Caco-2 (cell line): Measurements from ENCODE around the gene FILIP1. TPM values are rescaled to one million over a fixed set of nuclear protein-coding genes. Genes with fewer than 3 reads are reported as not detected.

Experiments
- BruUV-seq: library from RNA; stranded (reverse); fragments of 400-500 nt; replicated peaks from 2 replicates; lab custom pipeline; 2021; lab: Mats Ljungman, UMichigan
- CTCF ChIA-PET: fragments of 300-600 bp; sonication (Branson Sonifier 250); formaldehyde crosslinking; loops from one replicate; lab custom pipeline; 2022; ENCODE audit warnings: antibody characterized with exemption; lab: Charles Lee
- POLR2A ChIA-PET: fragments of 300-600 bp; sonication (Branson Sonifier 250); formaldehyde crosslinking; loops from one replicate; lab custom pipeline; 2022; ENCODE audit warnings: antibody characterized with exemption; lab: Charles Lee
- DNase-seq, 2 experiments: peaks; one replicate each; pipeline versions ENCODE4 v3.0.0 to v3.0.0-alpha.2; 2020 to 2022
- H3K27me3 ChIP-seq: replicated peaks from 2 replicates; pipeline ENCODE4 v1.6.0; 2011; ENCODE audit warnings: low read length; ENCODE audit not compliant: control insufficient read depth, insufficient read depth
- H3K36me3 ChIP-seq: 2 replicates; pipeline ENCODE4 v1.5.1; 2011; ENCODE audit warnings: low read length; ENCODE audit not compliant: control insufficient read depth, insufficient read depth
- H3K4me1 ChIP-seq: fragments of 250-450 bp; sonication (Bioruptor Pico); 2 replicates; pipeline ENCODE4 v1.5.1; 2020; ENCODE audit warnings: mild to moderate bottlenecking
- H3K4me3 ChIP-seq: 2 replicates; pipeline ENCODE4 v1.5.1; 2011; ENCODE audit warnings: low read depth, mild to moderate bottlenecking, control low read depth, low read length
- H3K9me3 ChIP-seq: fragments of 250-450 bp; sonication (Bioruptor Pico); 2 replicates; pipeline ENCODE4 v1.5.1; 2020; ENCODE audit warnings: mild to moderate bottlenecking, moderate library complexity
- H3K27ac Mint-ChIP-seq: one replicate; pipeline ENCODE4 v1.8.0; 2022; ENCODE audit warnings: mixed read lengths; ENCODE audit not compliant: unreplicated experiment
- H3K27me3 Mint-ChIP-seq: one replicate; pipeline ENCODE4 v1.8.0; 2022; ENCODE audit warnings: mixed read lengths; ENCODE audit not compliant: insufficient read depth, unreplicated experiment
- H3K36me3 Mint-ChIP-seq: one replicate; pipeline ENCODE4 v1.8.0; 2022; ENCODE audit warnings: mild to moderate bottlenecking, mixed read lengths; ENCODE audit not compliant: insufficient read depth, unreplicated experiment
- H3K4me1 Mint-ChIP-seq: one replicate; pipeline ENCODE4 v1.8.0; 2022; ENCODE audit warnings: low read depth, mixed read lengths; ENCODE audit not compliant: unreplicated experiment
- H3K4me3 Mint-ChIP-seq: one replicate; pipeline ENCODE4 v1.8.0; 2022; ENCODE audit warnings: mild to moderate bottlenecking, moderate library complexity, mixed read lengths; ENCODE audit not compliant: unreplicated experiment
- H3K9me3 Mint-ChIP-seq: one replicate; pipeline ENCODE4 v1.8.0; 2022; ENCODE audit warnings: mixed read lengths; ENCODE audit not compliant: unreplicated experiment
- intact Hi-C: fragments of 100-400 bp; cut with micrococcal nuclease; formaldehyde crosslinking; loops from one replicate; pipeline ENCODE4 v1.10.0; 2022; ENCODE audit not compliant: unreplicated experiment
- total RNA-seq: library from RNA; stranded (reverse); gene quantifications from 2 replicates; pipeline ENCODE4 v1.2.3, GENCODE V29; 2022
- TF ChIP-seq, protein P1 (sequence below), 2 experiments: fragments of 200-600 bp in 1 of 2; IDR thresholded peaks; 1 replicate in 1 of 2; 2 replicates in 1 of 2; pipeline versions ENCODE4 v1.5.1 to v1.8.0; 2011 to 2022; ENCODE audit warnings: antibody characterized with exemption in 1 of 2, control low read depth in 1 of 2, inconsistent platforms in 1 of 2, low read depth in 1 of 2, low read length in 1 of 2, mild to moderate bottlenecking in 1 of 2, moderate library complexity in 1 of 2; ENCODE audit not compliant: insufficient read depth in 1 of 2, severe bottlenecking in 1 of 2, unreplicated experiment in 1 of 2

FILIP1 gene
- total RNA-seq, 1 experiment from 2014 or later = 0.07 TPM

DNA sequence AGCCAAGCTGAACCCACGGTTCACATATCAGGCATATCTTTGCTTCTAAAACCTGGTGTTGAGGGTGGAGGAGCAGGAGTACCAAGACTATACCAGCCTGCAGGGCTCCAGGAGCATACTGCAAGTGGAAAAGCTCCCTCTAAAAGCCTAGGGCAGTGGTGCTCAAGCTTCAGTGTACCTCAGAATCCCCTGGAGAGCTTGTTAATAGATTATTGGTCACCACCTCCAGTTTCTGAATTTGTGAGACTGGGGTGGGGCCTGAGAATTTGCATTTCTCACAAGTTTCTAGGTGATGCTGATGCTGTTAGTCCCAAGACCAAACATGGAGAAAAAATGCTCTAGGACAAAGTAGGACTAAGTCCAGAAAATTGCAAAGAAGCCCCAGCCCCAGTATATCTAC is 65.4 kb downstream of the FILIP1 start:
- BruUV-seq = no TSS peak
- POLR2A ChIA-PET = no interaction called here
- Histone ChIP-seq H3K36me3 (no peaks in the 10 kb centered on the region), H3K27me3 (no peaks in the 10 kb centered on the region), H3K4me1 (no peaks in the 10 kb centered on the region), H3K9me3 (no peaks in the 10 kb centered on the region), H3K4me3 (no peak overlapping the region)
- H3K9me3 Mint-ChIP-seq = no peaks in the 10 kb centered on the region
- H3K27ac Mint-ChIP-seq = no peak overlapping the region
- no peak overlapping the region for H3K4me3 Mint-ChIP-seq
- peaks cover 8% of the 10 kb centered on the region for H3K27me3 Mint-ChIP-seq
- H3K36me3 Mint-ChIP-seq = no peaks in the 10 kb centered on the region
- CTCF ChIA-PET = no interaction called here
- H3K4me1 Mint-ChIP-seq = no peaks in the 10 kb centered on the region
- intact Hi-C loops = no loop called here
- no peak for DNase-seq
- TF ChIP-seq, protein P1, sequence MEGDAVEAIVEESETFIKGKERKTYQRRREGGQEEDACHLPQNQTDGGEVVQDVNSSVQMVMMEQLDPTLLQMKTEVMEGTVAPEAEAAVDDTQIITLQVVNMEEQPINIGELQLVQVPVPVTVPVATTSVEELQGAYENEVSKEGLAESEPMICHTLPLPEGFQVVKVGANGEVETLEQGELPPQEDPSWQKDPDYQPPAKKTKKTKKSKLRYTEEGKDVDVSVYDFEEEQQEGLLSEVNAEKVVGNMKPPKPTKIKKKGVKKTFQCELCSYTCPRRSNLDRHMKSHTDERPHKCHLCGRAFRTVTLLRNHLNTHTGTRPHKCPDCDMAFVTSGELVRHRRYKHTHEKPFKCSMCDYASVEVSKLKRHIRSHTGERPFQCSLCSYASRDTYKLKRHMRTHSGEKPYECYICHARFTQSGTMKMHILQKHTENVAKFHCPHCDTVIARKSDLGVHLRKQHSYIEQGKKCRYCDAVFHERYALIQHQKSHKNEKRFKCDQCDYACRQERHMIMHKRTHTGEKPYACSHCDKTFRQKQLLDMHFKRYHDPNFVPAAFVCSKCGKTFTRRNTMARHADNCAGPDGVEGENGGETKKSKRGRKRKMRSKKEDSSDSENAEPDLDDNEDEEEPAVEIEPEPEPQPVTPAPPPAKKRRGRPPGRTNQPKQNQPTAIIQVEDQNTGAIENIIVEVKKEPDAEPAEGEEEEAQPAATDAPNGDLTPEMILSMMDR (IDR thresholded peaks at IDR 0.05; ENCODE audit: insufficient read depth in 1 of 2, low read depth in 1 of 2, low read length in 1 of 2, severe bottlenecking in 1 of 2, unreplicated experiment in 1 of 2) = no peak

DNA sequence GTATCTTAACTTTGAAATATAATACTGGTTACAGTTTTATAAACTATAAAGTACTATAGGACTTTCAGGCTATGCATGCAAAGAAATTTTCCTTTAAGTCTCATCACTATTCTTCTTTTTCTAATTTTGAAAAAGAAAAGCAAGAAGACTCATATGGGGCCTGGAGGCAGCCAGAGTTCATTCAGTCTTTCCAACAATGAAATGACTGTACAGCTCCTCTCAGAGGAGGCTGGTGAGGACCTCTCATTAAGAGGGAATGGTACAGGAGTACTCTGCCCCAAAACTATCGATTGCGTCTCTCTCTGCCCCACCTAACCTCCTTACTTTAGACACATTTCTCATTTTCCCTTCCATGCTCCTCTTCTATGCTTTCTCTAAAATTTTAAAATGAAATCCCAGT is 66.3 kb downstream of the FILIP1 start:
- Mint-ChIP-seq H3K36me3 (no peaks in the 10 kb centered on the region), H3K9me3 (no peaks in the 10 kb centered on the region), H3K27me3 (peaks cover 8% of the 10 kb centered on the region), H3K4me1 (no peaks in the 10 kb centered on the region), H3K27ac (no peak overlapping the region), H3K4me3 (no peak overlapping the region)
- intact Hi-C loops = no loop called here
- no peaks in the 10 kb centered on the region for H3K9me3 ChIP-seq
- no TSS peak for BruUV-seq
- TF ChIP-seq, protein P1 (IDR thresholded peaks at IDR 0.05; ENCODE audit: insufficient read depth in 1 of 2, low read depth in 1 of 2, low read length in 1 of 2, severe bottlenecking in 1 of 2, unreplicated experiment in 1 of 2) = no peak
- ChIA-PET CTCF (no interaction called here), POLR2A (no interaction called here)
- H3K4me1 ChIP-seq = no peaks in the 10 kb centered on the region
- H3K4me3 ChIP-seq = no peak overlapping the region
- H3K27me3 ChIP-seq = no peaks in the 10 kb centered on the region
- no peaks in the 10 kb centered on the region for H3K36me3 ChIP-seq
- DNase-seq = no peak

DNA sequence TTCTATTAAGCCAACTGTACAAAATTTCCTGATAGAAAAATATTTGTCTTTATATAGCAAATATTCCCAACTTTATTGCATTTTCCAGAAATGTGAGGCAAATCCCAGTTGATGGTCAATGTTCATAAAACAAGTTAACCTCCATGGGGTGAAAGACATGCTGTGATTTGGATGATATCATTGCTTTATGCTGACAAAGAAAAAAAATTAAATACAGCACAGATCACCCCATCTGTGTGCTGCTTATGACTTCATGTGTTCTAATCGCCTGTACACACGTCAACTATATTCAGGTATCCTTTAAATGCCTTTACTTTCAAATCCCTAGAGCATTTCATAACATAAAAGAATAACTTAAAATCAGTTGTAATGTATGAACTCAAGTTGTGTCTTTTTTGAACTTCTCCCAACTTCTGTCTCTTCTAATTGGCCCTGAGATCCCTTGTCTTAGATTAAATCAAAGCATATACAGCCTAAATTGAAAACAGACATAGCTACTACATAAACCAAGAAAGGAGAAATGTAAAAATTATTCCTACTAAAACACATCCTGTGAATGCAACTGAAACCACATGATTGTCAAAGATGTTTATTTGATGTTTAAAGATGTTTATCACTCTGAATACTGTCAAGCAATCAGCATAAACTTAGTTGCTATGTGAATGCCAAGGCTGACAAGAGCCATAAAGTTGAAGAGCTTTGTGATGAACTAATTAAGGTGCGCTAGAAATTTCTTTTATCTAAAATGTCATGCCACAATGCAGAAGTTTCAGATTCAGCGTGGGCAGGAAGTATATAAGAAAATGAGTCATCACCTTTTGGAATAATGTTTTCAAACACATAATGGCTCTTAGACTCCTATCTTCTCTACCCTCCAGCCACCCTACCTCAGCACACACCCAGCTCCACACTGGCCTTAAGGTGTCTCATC is 68.7 kb downstream of the FILIP1 start:
- Histone ChIP-seq H3K36me3 (no peaks in the 10 kb centered on the region), H3K4me1 (no peaks in the 10 kb centered on the region), H3K9me3 (peaks cover 3% of the 10 kb centered on the region; the same call in 1 of the 2 replicates), H3K27me3 (no peaks in the 10 kb centered on the region), H3K4me3 (no peak overlapping the region)
- no peak overlapping the region for H3K27ac Mint-ChIP-seq
- no peaks in the 10 kb centered on the region for H3K36me3 Mint-ChIP-seq
- intact Hi-C loops = no loop called here
- H3K4me3 Mint-ChIP-seq = no peak overlapping the region
- TF ChIP-seq, protein P1 (IDR thresholded peaks at IDR 0.05; ENCODE audit: insufficient read depth in 1 of 2, low read depth in 1 of 2, low read length in 1 of 2, severe bottlenecking in 1 of 2, unreplicated experiment in 1 of 2) = no peak
- BruUV-seq = no TSS peak
- POLR2A ChIA-PET = no interaction called here
- CTCF ChIA-PET = no interaction called here
- H3K27me3 Mint-ChIP-seq = peaks cover 10% of the 10 kb centered on the region
- no peaks in the 10 kb centered on the region for H3K4me1 Mint-ChIP-seq
- no peaks in the 10 kb centered on the region for H3K9me3 Mint-ChIP-seq
- no peak for DNase-seq
